Measurements from ENCODE around the gene ASIC2. TPM values are rescaled to one million over a fixed set of nuclear protein-coding genes. Genes with fewer than 3 reads are reported as not detected.

ASIC2 gene
- total and polyA plus RNA-seq, 2 experiments from 2014 or later: 0.52 to 2.8 TPM

DNA sequence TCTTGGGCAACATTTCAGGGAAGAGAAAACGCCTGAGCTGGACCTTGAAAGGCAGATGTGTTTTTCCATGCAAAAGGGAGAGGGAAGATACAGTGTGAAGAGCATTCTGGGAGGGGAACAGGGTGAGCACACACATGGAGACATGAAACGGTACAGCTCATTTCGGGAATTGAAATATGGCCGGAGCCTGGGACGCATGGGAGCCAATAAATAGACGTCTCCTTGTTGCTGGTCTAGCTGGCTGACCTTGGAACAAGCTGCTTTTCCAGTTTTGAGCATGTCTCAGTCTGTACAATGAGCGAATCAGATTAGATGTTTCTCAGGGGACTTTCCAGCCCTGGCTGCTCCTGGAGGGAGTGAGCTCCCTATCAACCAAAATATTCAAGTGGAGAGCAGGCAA is 63.6 kb downstream of the ASIC2 start:
- Mint-ChIP-seq H3K9me3 (no peaks in the 10 kb centered on the region), H3K4me1 (peaks cover 12% of the 10 kb centered on the region), H3K27ac (no peak overlapping the region), H3K27me3 (ENCODE audit: insufficient read depth, low read depth, poor library complexity) (no peaks in the 10 kb centered on the region), H3K36me3 (ENCODE audit: low read depth) (no peaks in the 10 kb centered on the region), H3K4me3 (no peak overlapping the region)
- no peaks in the 10 kb centered on the region for H3K27me3 ChIP-seq (ENCODE audit: insufficient read depth)
- H4K20me1 ChIP-seq (replicated peaks; ENCODE audit: insufficient read depth): no peaks in the 10 kb centered on the region
- no peak overlapping the region for H3K27ac ChIP-seq (ENCODE audit: low read depth)
- H3K4me2 ChIP-seq: no peak overlapping the region
- no peak for ATAC-seq
- no peaks in the 10 kb centered on the region for H3K79me2 ChIP-seq (replicated peaks; ENCODE audit: insufficient read depth)
- no peaks in the 10 kb centered on the region for H3F3A ChIP-seq (replicated peaks; ENCODE audit: low read depth)
- H3K36me3 ChIP-seq (ENCODE audit: insufficient read depth): no peaks in the 10 kb centered on the region
- TF ChIP-seq NANOG (IDR thresholded peaks at IDR 0.05; ENCODE audit: borderline replicate concordance): no peak
- no peak for TF ChIP-seq STAT1 (IDR thresholded peaks at IDR 0.05; ENCODE audit: unreplicated experiment)
- TF ChIP-seq, protein P1, sequence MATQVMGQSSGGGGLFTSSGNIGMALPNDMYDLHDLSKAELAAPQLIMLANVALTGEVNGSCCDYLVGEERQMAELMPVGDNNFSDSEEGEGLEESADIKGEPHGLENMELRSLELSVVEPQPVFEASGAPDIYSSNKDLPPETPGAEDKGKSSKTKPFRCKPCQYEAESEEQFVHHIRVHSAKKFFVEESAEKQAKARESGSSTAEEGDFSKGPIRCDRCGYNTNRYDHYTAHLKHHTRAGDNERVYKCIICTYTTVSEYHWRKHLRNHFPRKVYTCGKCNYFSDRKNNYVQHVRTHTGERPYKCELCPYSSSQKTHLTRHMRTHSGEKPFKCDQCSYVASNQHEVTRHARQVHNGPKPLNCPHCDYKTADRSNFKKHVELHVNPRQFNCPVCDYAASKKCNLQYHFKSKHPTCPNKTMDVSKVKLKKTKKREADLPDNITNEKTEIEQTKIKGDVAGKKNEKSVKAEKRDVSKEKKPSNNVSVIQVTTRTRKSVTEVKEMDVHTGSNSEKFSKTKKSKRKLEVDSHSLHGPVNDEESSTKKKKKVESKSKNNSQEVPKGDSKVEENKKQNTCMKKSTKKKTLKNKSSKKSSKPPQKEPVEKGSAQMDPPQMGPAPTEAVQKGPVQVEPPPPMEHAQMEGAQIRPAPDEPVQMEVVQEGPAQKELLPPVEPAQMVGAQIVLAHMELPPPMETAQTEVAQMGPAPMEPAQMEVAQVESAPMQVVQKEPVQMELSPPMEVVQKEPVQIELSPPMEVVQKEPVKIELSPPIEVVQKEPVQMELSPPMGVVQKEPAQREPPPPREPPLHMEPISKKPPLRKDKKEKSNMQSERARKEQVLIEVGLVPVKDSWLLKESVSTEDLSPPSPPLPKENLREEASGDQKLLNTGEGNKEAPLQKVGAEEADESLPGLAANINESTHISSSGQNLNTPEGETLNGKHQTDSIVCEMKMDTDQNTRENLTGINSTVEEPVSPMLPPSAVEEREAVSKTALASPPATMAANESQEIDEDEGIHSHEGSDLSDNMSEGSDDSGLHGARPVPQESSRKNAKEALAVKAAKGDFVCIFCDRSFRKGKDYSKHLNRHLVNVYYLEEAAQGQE (IDR thresholded peaks at IDR 0.05; ENCODE audit: unreplicated experiment): no peak
- no peak for TF ChIP-seq JUNB (IDR thresholded peaks at IDR 0.05; ENCODE audit: unreplicated experiment)
- TF ChIP-seq ZNF331 (CRISPR knock-in tag; IDR thresholded peaks at IDR 0.05; ENCODE audit: low read depth): no peak
- TF ChIP-seq, protein P2, sequence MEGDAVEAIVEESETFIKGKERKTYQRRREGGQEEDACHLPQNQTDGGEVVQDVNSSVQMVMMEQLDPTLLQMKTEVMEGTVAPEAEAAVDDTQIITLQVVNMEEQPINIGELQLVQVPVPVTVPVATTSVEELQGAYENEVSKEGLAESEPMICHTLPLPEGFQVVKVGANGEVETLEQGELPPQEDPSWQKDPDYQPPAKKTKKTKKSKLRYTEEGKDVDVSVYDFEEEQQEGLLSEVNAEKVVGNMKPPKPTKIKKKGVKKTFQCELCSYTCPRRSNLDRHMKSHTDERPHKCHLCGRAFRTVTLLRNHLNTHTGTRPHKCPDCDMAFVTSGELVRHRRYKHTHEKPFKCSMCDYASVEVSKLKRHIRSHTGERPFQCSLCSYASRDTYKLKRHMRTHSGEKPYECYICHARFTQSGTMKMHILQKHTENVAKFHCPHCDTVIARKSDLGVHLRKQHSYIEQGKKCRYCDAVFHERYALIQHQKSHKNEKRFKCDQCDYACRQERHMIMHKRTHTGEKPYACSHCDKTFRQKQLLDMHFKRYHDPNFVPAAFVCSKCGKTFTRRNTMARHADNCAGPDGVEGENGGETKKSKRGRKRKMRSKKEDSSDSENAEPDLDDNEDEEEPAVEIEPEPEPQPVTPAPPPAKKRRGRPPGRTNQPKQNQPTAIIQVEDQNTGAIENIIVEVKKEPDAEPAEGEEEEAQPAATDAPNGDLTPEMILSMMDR (conservative IDR thresholded peaks at IDR 0.05; ENCODE audit: low read depth in 2 of 2): no peak
- TF ChIP-seq EZH2phosphoT487 (IDR thresholded peaks at IDR 0.05; ENCODE audit: unreplicated experiment): no peak
- TF ChIP-seq ZNF114 (CRISPR knock-in tag; IDR thresholded peaks at IDR 0.05): no peak
- no peak for TF ChIP-seq EZH2 (IDR thresholded peaks at IDR 0.05; ENCODE audit: low read depth, unreplicated experiment)
- TF ChIP-seq, protein P3, sequence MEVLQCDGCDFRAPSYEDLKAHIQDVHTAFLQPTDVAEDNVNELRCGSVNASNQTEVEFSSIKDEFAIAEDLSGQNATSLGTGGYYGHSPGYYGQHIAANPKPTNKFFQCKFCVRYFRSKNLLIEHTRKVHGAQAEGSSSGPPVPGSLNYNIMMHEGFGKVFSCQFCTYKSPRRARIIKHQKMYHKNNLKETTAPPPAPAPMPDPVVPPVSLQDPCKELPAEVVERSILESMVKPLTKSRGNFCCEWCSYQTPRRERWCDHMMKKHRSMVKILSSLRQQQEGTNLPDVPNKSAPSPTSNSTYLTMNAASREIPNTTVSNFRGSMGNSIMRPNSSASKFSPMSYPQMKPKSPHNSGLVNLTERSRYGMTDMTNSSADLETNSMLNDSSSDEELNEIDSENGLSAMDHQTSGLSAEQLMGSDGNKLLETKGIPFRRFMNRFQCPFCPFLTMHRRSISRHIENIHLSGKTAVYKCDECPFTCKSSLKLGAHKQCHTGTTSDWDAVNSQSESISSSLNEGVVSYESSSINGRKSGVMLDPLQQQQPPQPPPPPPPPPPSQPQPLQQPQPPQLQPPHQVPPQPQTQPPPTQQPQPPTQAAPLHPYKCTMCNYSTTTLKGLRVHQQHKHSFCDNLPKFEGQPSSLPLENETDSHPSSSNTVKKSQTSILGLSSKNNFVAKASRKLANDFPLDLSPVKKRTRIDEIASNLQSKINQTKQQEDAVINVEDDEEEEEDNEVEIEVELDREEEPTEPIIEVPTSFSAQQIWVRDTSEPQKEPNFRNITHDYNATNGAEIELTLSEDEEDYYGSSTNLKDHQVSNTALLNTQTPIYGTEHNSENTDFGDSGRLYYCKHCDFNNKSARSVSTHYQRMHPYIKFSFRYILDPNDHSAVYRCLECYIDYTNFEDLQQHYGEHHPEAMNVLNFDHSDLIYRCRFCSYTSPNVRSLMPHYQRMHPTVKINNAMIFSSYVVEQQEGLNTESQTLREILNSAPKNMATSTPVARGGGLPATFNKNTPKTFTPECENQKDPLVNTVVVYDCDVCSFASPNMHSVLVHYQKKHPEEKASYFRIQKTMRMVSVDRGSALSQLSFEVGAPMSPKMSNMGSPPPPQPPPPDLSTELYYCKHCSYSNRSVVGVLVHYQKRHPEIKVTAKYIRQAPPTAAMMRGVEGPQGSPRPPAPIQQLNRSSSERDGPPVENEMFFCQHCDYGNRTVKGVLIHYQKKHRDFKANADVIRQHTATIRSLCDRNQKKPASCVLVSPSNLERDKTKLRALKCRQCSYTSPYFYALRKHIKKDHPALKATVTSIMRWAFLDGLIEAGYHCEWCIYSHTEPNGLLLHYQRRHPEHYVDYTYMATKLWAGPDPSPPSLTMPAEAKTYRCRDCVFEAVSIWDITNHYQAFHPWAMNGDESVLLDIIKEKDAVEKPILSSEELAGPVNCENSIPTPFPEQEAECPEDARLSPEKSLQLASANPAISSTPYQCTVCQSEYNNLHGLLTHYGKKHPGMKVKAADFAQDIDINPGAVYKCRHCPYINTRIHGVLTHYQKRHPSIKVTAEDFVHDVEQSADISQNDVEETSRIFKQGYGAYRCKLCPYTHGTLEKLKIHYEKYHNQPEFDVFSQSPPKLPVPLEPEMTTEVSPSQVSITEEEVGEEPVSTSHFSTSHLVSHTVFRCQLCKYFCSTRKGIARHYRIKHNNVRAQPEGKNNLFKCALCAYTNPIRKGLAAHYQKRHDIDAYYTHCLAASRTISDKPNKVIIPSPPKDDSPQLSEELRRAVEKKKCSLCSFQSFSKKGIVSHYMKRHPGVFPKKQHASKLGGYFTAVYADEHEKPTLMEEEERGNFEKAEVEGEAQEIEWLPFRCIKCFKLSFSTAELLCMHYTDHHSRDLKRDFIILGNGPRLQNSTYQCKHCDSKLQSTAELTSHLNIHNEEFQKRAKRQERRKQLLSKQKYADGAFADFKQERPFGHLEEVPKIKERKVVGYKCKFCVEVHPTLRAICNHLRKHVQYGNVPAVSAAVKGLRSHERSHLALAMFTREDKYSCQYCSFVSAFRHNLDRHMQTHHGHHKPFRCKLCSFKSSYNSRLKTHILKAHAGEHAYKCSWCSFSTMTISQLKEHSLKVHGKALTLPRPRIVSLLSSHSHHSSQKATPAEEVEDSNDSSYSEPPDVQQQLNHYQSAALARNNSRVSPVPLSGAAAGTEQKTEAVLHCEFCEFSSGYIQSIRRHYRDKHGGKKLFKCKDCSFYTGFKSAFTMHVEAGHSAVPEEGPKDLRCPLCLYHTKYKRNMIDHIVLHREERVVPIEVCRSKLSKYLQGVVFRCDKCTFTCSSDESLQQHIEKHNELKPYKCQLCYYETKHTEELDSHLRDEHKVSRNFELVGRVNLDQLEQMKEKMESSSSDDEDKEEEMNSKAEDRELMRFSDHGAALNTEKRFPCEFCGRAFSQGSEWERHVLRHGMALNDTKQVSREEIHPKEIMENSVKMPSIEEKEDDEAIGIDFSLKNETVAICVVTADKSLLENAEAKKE (CRISPR knock-in tag; IDR thresholded peaks at IDR 0.05): no peak
- TF ChIP-seq, protein P4, sequence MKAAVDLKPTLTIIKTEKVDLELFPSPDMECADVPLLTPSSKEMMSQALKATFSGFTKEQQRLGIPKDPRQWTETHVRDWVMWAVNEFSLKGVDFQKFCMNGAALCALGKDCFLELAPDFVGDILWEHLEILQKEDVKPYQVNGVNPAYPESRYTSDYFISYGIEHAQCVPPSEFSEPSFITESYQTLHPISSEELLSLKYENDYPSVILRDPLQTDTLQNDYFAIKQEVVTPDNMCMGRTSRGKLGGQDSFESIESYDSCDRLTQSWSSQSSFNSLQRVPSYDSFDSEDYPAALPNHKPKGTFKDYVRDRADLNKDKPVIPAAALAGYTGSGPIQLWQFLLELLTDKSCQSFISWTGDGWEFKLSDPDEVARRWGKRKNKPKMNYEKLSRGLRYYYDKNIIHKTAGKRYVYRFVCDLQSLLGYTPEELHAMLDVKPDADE (IDR thresholded peaks at IDR 0.05): no peak
- no peak for TF ChIP-seq POLR2AphosphoS5 (IDR thresholded peaks at IDR 0.05; ENCODE audit: low read depth)
- TF ChIP-seq CREB1 (CRISPR knock-in tag; IDR thresholded peaks at IDR 0.05; ENCODE audit: low read depth): no peak
- DNase-seq (ENCODE audit: low spot score): no peak
- H3K4me3 ChIP-seq: no peak overlapping the region
- H3K9me2 ChIP-seq (ENCODE audit: insufficient read depth): no peaks in the 10 kb centered on the region
- H2AFZ ChIP-seq: no peak overlapping the region
- no peaks in the 10 kb centered on the region for H3K4me1 ChIP-seq (ENCODE audit: insufficient read depth)
